Measurements from ENCODE around the gene LRRC61.

The LRRC61 gene

GRCh38 chr7:150371131-150371995 is 48.2 kb downstream of the LRRC61 start:
- no peak for TF ChIP-seq CTCF (IDR thresholded peaks at IDR 0.05; ENCODE audit: low read depth, low read length, missing control alignments)
- no peak for DNase-seq (ENCODE audit: extremely low read depth, low read depth)
- H3K4me3 ChIP-seq (replicated peaks; ENCODE audit: low read depth, low read length): peak overlapping the region; percentile 81; the same call in 1 of the 2 replicates

GRCh38 chr7:150371996-150372270 is 48.8 kb downstream of the LRRC61 start:
- TF ChIP-seq CTCF (IDR thresholded peaks at IDR 0.05; ENCODE audit: low read depth, low read length, missing control alignments): no peak
- H3K4me3 ChIP-seq (replicated peaks; ENCODE audit: low read depth, low read length): no peak overlapping the region
- DNase-seq (ENCODE audit: extremely low read depth, low read depth): no peak

- DNase-seq (ENCODE audit: extremely low read depth, low read depth): no peak
- no peak overlapping the region for H3K4me3 ChIP-seq (replicated peaks; ENCODE audit: low read depth, low read length)
- TF ChIP-seq CTCF (IDR thresholded peaks at IDR 0.05; ENCODE audit: low read depth, low read length, missing control alignments): no peak
Observed at GRCh38 chr7:150372271-150373048, 49.3 kb downstream of the LRRC61 start.

GRCh38 chr7:150373049-150373801 is 50.1 kb downstream of the LRRC61 start:
- no peak overlapping the region for H3K4me3 ChIP-seq (replicated peaks; ENCODE audit: low read depth, low read length)
- TF ChIP-seq CTCF (IDR thresholded peaks at IDR 0.05; ENCODE audit: low read depth, low read length, missing control alignments): no peak
- no peak for DNase-seq (ENCODE audit: extremely low read depth, low read depth)

GRCh38 chr7:150374026-150374425 is 50.9 kb downstream of the LRRC61 start:
- TF ChIP-seq CTCF (IDR thresholded peaks at IDR 0.05; ENCODE audit: low read depth, low read length, missing control alignments): no peak

GRCh38 chr7:150374472-150374871 is 51.3 kb downstream of the LRRC61 start:
- H3K4me3 ChIP-seq (replicated peaks; ENCODE audit: low read depth, low read length): no peak overlapping the region
- no peak for DNase-seq (ENCODE audit: extremely low read depth, low read depth)
- no peak for TF ChIP-seq CTCF (IDR thresholded peaks at IDR 0.05; ENCODE audit: low read depth, low read length, missing control alignments)

More at GRCh38 chr7:150374026-150374425, 50.9 kb downstream of the LRRC61 start:
- H3K4me3 ChIP-seq (replicated peaks; ENCODE audit: low read depth, low read length): no peak overlapping the region
- DNase-seq (ENCODE audit: extremely low read depth, low read depth): no peak

Measured in HFF-Myc (cell line).